Sigmoid colon (tissue), 7 donors: ENCODE measurements around the gene STK4. TPM values are rescaled to one million over a fixed set of nuclear protein-coding genes. Genes with fewer than 3 reads are reported as not detected.

Experiments used
- DNase-seq: peaks from one replicate; pipeline ENCODE4 v3.0.0-alpha.2; 2019
- H3K27ac ChIP-seq, 4 donors: fragments of 200-600 bp; sonication (generic); one replicate each; pipeline ENCODE4 v1.5.1; 2016 to 2019; ENCODE audit warnings: mild to moderate bottlenecking in 1 of 4
- H3K27me3 ChIP-seq, 3 donors: fragments of 200-600 bp; sonication (generic); one replicate each; pipeline ENCODE4 v1.5.1; 2019; ENCODE audit warnings: mild to moderate bottlenecking in 1 of 3
- H3K36me3 ChIP-seq, 4 donors: fragments of 200-600 bp; sonication (generic); one replicate each; pipeline ENCODE4 v1.5.1; 2016 to 2019
- H3K4me1 ChIP-seq, 4 donors: fragments of 200-600 bp; sonication (generic); one replicate each; pipeline ENCODE4 v1.5.1; 2017 to 2019
- H3K4me3 ChIP-seq, 4 donors: fragments of 200-600 bp; sonication (generic); one replicate each; pipeline ENCODE4 v1.5.1; 2017 to 2019; ENCODE audit warnings: mild to moderate bottlenecking in 2 of 4, moderate library complexity in 1 of 4
- H3K9me3 ChIP-seq, 4 donors: fragments of 200-600 bp in 3 of 4; sonication (generic) in 3 of 4; one replicate each; pipeline versions ENCODE4 v1.5.1 to v1.6.1; 2013 to 2019
- EP300 ChIP-seq, 4 donors: sonication (generic); formaldehyde crosslinking; IDR thresholded peaks; one replicate each; pipeline ENCODE4 v1.6.1; 2017; ENCODE audit warnings: antibody characterized with exemption in 4 of 4
- POLR2A ChIP-seq, 2 donors: fragments of 450-650 bp; IDR thresholded peaks; one replicate each; pipeline ENCODE4 v1.6.1; 2016; ENCODE audit warnings: antibody characterized with exemption in 2 of 2, mild to moderate bottlenecking in 2 of 2, moderate library complexity in 2 of 2
- POLR2AphosphoS5 ChIP-seq, 4 donors: sonication (generic); formaldehyde crosslinking; IDR thresholded peaks; one replicate each; pipeline ENCODE4 v1.6.1; 2017; ENCODE audit warnings: antibody characterized with exemption in 4 of 4
- WGBS, 2 donors: extraction: QIAGEN DNeasy Blood & Tissue Kit; methylation state at CpG; one replicate each; pipeline ENCODE4 v1.1.7; 2013; 5-methylcytosine and 5-hydroxymethylcytosine counted together
- intact Hi-C: fragments of 100-400 bp; cut with DNase I; formaldehyde crosslinking; loops from one replicate; pipeline ENCODE4 v1.15.1; 2023
- polyA plus RNA-seq, 3 donors: library from polyadenylated mRNA; stranded (reverse); fragments of 200-250 nt; gene quantifications; one replicate each; pipeline ENCODE4 v1.2.3, GENCODE V29; 2013
- total RNA-seq, 4 donors: library from RNA; depleted of rRNA; stranded (reverse); fragments of >200 nt; gene quantifications; one replicate each; pipeline ENCODE4 v1.1.0, GENCODE V29; 2016
- TF ChIP-seq, protein P1 (sequence below), 4 experiments: fragments of 450-650 bp in 3 of 4; fragments of 200-600 bp in 1 of 4; IDR thresholded peaks; one replicate each; pipeline ENCODE4 v1.5.1; 2016 to 2019; ENCODE audit warnings: antibody characterized with exemption in 4 of 4, mild to moderate bottlenecking in 3 of 4, moderate library complexity in 2 of 4
- donor health status: healthy with polysubstance abuse.
- donor health status: Bipolar disorder and iron deficiency.
- donor health status: healthy.

Gene STK4
- total and polyA plus RNA-seq, 7 donors = 6.0 to 31.8 (median 25.7) TPM

DNA sequence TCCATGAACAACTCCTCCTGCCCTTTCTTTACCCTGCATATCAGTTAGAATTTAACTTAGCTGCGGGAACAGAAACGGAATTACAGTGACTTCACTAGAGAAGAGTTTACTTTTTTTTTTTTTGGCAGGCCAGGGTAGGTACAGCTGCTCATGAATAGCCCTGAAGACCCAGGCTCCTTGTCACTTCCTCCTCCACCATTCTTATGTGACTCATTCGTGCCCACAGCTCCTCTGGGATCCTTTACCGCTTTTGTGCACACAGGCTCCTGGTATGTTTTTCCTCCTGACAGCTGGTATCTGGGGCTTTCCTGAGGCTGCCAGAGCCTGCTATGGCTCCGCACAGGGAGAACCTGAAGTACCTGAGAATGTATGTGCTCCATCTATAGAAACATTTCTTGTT is 138.5 kb downstream of the STK4 start:
- no peak overlapping the region for H3K27ac ChIP-seq
- peaks cover 0 to 5% (median 3%) of the 10 kb centered on the region in 4 donors for H3K4me1 ChIP-seq
- no peak for DNase-seq
- intact Hi-C loops = no loop called here
- no peaks in the 10 kb centered on the region for H3K36me3 ChIP-seq
- no peak overlapping the region for H3K4me3 ChIP-seq
- no peak for TF ChIP-seq POLR2AphosphoS5 (IDR thresholded peaks at IDR 0.05)
- TF ChIP-seq POLR2A (IDR thresholded peaks at IDR 0.05) = no peak
- TF ChIP-seq EP300 (IDR thresholded peaks at IDR 0.05) = no peak
- TF ChIP-seq, protein P1, sequence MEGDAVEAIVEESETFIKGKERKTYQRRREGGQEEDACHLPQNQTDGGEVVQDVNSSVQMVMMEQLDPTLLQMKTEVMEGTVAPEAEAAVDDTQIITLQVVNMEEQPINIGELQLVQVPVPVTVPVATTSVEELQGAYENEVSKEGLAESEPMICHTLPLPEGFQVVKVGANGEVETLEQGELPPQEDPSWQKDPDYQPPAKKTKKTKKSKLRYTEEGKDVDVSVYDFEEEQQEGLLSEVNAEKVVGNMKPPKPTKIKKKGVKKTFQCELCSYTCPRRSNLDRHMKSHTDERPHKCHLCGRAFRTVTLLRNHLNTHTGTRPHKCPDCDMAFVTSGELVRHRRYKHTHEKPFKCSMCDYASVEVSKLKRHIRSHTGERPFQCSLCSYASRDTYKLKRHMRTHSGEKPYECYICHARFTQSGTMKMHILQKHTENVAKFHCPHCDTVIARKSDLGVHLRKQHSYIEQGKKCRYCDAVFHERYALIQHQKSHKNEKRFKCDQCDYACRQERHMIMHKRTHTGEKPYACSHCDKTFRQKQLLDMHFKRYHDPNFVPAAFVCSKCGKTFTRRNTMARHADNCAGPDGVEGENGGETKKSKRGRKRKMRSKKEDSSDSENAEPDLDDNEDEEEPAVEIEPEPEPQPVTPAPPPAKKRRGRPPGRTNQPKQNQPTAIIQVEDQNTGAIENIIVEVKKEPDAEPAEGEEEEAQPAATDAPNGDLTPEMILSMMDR (IDR thresholded peaks at IDR 0.05) = no peak
- peaks cover under 1 to 18% (median 2%) of the 10 kb centered on the region in 3 donors for H3K27me3 ChIP-seq
- 40 to 51% methylated on average over 5 of the region's 5 CpGs for WGBS, 2 donors
- no peaks in the 10 kb centered on the region for H3K9me3 ChIP-seq

DNA sequence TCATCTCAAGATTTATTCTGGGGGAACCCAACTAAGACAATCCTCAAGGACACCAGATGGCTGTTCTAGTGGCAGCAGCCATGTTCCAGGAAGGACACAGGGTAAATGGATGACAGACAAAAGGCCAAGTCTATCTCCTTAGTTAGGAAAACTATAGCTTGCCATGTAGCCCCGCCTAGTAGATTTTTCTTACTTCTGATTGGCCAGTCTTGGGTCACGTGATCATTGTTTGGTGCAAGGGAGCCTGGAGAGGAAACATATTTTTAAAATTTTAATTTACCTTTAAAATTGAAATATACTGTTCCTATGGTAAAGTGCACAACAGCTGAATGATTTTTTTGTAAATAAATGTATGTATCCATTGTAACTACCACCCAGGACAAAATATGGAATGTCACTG is 139.0 kb downstream of the STK4 start:
- peaks cover 0 to 13% (median 2%) of the 10 kb centered on the region in 3 donors for H3K27me3 ChIP-seq
- no peaks in the 10 kb centered on the region for H3K9me3 ChIP-seq
- TF ChIP-seq EP300 (IDR thresholded peaks at IDR 0.05) (no peak), POLR2AphosphoS5 (IDR thresholded peaks at IDR 0.05) (no peak), POLR2A (IDR thresholded peaks at IDR 0.05) (no peak)
- TF ChIP-seq, protein P1 (IDR thresholded peaks at IDR 0.05) = no peak
- H3K36me3 ChIP-seq = no peaks in the 10 kb centered on the region
- H3K4me1 ChIP-seq = peaks cover 0 to 5% (median 3%) of the 10 kb centered on the region in 4 donors
- DNase-seq = no peak
- 88 to 92% methylated on average over 2 of the region's 2 CpGs for WGBS, 2 donors
- intact Hi-C loops = no loop called here
- H3K4me3 ChIP-seq = no peak overlapping the region
- H3K27ac ChIP-seq = no peak overlapping the region

DNA sequence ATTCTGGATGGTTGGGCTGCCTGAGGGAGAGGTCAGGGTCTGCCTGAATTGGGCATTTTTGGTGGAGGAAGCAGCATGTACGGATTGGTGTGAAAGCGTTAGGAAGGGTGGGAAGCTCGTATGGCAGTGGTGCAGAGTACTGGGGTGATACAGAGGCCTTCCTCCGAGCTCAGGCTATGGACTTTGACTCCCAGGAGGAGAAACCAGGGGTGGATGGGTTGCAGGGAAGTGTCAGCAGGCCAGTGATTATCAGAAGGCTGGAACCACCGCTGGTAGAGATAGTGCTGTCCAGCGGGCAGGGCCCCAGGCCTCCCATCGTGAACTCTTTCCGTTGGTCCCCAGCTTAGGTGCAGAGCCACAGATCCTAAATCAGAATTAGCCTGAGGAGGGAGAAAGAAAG is 143.3 kb downstream of the STK4 start:
- 81 to 85% methylated on average over 8 of the region's 8 CpGs for WGBS, 2 donors
- DNase-seq = no peak
- Histone ChIP-seq H3K4me3 (no peak overlapping the region), H3K9me3 (no peaks in the 10 kb centered on the region), H3K4me1 (no peaks in the 10 kb centered on the region), H3K36me3 (no peaks in the 10 kb centered on the region), H3K27ac (no peak overlapping the region), H3K27me3 (peaks cover 0 to 13% (median 0%) of the 10 kb centered on the region in 3 donors)
- TF ChIP-seq POLR2AphosphoS5 (IDR thresholded peaks at IDR 0.05) (no peak), POLR2A (IDR thresholded peaks at IDR 0.05) (no peak), EP300 (IDR thresholded peaks at IDR 0.05) (no peak)
- TF ChIP-seq, protein P1 (IDR thresholded peaks at IDR 0.05) = no peak
- intact Hi-C loops = no loop called here

DNA sequence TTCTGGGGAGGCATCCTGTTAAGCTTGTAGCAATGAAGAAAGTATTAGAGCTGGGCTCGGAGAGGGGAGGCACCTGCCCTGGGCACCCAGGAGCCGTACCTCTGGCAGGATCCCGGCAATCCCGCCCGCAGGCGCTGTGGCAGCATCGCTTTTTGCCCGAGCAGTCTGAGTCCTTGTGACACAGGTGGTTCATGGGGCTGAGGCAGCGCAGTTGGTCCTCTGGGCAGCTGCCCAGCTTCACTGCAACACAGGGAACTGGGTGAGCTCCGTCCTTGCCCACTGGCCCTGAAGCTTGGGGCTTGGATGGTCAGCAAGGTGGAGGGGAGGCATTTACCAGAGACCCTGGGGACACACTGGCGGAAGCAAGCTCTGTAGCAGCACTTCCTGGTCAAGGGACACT is 144.0 kb downstream of the STK4 start:
- no peak overlapping the region for H3K27ac ChIP-seq
- no peak overlapping the region for H3K4me3 ChIP-seq
- no peaks in the 10 kb centered on the region for H3K9me3 ChIP-seq
- DNase-seq = no peak
- intact Hi-C loops = no loop called here
- 91 to 92% methylated on average over 11 of the region's 11 CpGs for WGBS, 2 donors
- no peaks in the 10 kb centered on the region for H3K36me3 ChIP-seq
- no peaks in the 10 kb centered on the region for H3K4me1 ChIP-seq
- H3K27me3 ChIP-seq = peaks cover 0 to 18% (median 0%) of the 10 kb centered on the region in 3 donors
- TF ChIP-seq POLR2AphosphoS5 (IDR thresholded peaks at IDR 0.05) = no peak
- no peak for TF ChIP-seq EP300 (IDR thresholded peaks at IDR 0.05)
- TF ChIP-seq POLR2A (IDR thresholded peaks at IDR 0.05) = no peak
- TF ChIP-seq, protein P1 (IDR thresholded peaks at IDR 0.05) = no peak

- Histone ChIP-seq H3K9me3 (no peaks in the 10 kb centered on the region), H3K4me1 (no peaks in the 10 kb centered on the region), H3K27ac (no peak overlapping the region), H3K36me3 (no peaks in the 10 kb centered on the region), H3K27me3 (peaks cover 0 to 19% (median 0%) of the 10 kb centered on the region in 3 donors), H3K4me3 (no peak overlapping the region)
- TF ChIP-seq EP300 (IDR thresholded peaks at IDR 0.05) (no peak), POLR2A (IDR thresholded peaks at IDR 0.05) (no peak)
- TF ChIP-seq, protein P1 (IDR thresholded peaks at IDR 0.05) = no peak
- 88% methylated on average over 11 of the region's 11 CpGs for WGBS, 2 donors
- intact Hi-C loops = no loop called here
- DNase-seq = no peak
These were observed 145.0 kb downstream of the STK4 start for GRCh38 chr20:45111285-45111684.
